CD14-positive monocyte (primary cell): ENCODE measurements around the gene SLC2A3. TPM values are rescaled to one million over a fixed set of nuclear protein-coding genes. Genes with fewer than 3 reads are reported as not detected.
"Not testable (repeated sequence)": the region's sequence is repeated elsewhere in the genome, so short reads cannot be mapped to it uniquely, and the experiment has no call there.

ENCODE experiments used
- DNase-seq, 3 donors: peaks; one replicate each; pipeline ENCODE4 v3.0.0-alpha.2; 2011 to 2022
- H2AFZ ChIP-seq: 2 replicates; pipeline ENCODE4 v1.6.0; 2012; ENCODE audit warnings: mild to moderate bottlenecking, low read depth, low read length, inconsistent platforms; ENCODE audit not compliant: insufficient read depth, poor library complexity, severe bottlenecking
- H3K27ac ChIP-seq, 2 donors: 1 replicate in 1 of 2; 2 replicates in 1 of 2; pipeline ENCODE4 v1.5.1; 2012 to 2013; ENCODE audit warnings: low read length in 2 of 2, control low read depth in 1 of 2, inconsistent platforms in 1 of 2, low read depth in 1 of 2, mild to moderate bottlenecking in 1 of 2
- H3K27me3 ChIP-seq, 2 donors: one replicate each; pipeline versions ENCODE4 v1.6.0 to v1.6.1; 2011 to 2013; ENCODE audit warnings: low read length in 2 of 2; ENCODE audit not compliant: control insufficient read depth in 2 of 2, insufficient read depth in 2 of 2
- H3K36me3 ChIP-seq, 2 donors: replicated peaks in 1 of 2; 1 replicate in 1 of 2; 2 replicates in 1 of 2; pipeline versions ENCODE4 v1.5.1 to v1.6.1; 2012 to 2013; ENCODE audit warnings: low read length in 2 of 2, control low read depth in 1 of 2, inconsistent platforms in 1 of 2, mild to moderate bottlenecking in 1 of 2; ENCODE audit not compliant: insufficient read depth in 2 of 2, control insufficient read depth in 1 of 2
- H3K4me1 ChIP-seq, 2 donors: 1 replicate in 1 of 2; 2 replicates in 1 of 2; pipeline versions ENCODE4 v1.5.1 to v1.6.1; 2012 to 2013; ENCODE audit warnings: low read length in 2 of 2, control low read depth in 1 of 2, inconsistent platforms in 1 of 2, mild to moderate bottlenecking in 1 of 2, moderate library complexity in 1 of 2; ENCODE audit not compliant: insufficient read depth in 2 of 2, control insufficient read depth in 1 of 2
- H3K4me2 ChIP-seq: replicated peaks from 2 replicates; pipeline ENCODE3; 2012; ENCODE audit warnings: low read length, moderate library complexity, mild to moderate bottlenecking; ENCODE audit not compliant: poor library complexity, severe bottlenecking; ENCODE audit errors: extremely low read depth
- H3K4me3 ChIP-seq, 3 experiments: fragments of 200-600 bp in 1 of 3; sonication (generic) in 1 of 3; replicated peaks in 1 of 3; 1 replicate in 2 of 3; 2 replicates in 1 of 3; pipeline ENCODE4 v1.5.1; 2011 to 2013; ENCODE audit warnings: low read length in 3 of 3, mild to moderate bottlenecking in 3 of 3, control low read depth in 2 of 3, low read depth in 2 of 3, inconsistent platforms in 1 of 3, moderate library complexity in 1 of 3
- H3K79me2 ChIP-seq: 2 replicates; pipeline ENCODE4 v1.6.0; 2012; ENCODE audit warnings: mild to moderate bottlenecking, control low read depth, inconsistent platforms, low read length, moderate library complexity; ENCODE audit not compliant: insufficient read depth
- H3K9ac ChIP-seq: 2 replicates; pipeline ENCODE4 v1.6.0; 2017; ENCODE audit warnings: low read length, mild to moderate bottlenecking; ENCODE audit not compliant: insufficient read depth, poor library complexity, severe bottlenecking
- H3K9me3 ChIP-seq, 2 donors: replicated peaks in 1 of 2; 1 replicate in 1 of 2; 2 replicates in 1 of 2; pipeline versions ENCODE4 v1.5.1 to v1.6.1; 2012 to 2013; ENCODE audit warnings: low read length in 2 of 2, control low read depth in 1 of 2; ENCODE audit not compliant: control insufficient read depth in 1 of 2, insufficient read depth in 1 of 2
- H4K20me1 ChIP-seq: 2 replicates; pipeline ENCODE4 v1.6.0; 2012; ENCODE audit warnings: mild to moderate bottlenecking, low read length, control low read depth, moderate library complexity; ENCODE audit not compliant: insufficient read depth
- H3K27ac Mint-ChIP-seq, 7 donors: one replicate each; pipeline ENCODE4 v1.8.0; 2020; ENCODE audit warnings: mild to moderate bottlenecking in 7 of 7, mixed read lengths in 7 of 7, moderate library complexity in 6 of 7, inconsistent platforms in 2 of 7
- H3K27me3 Mint-ChIP-seq, 3 donors: one replicate each; pipeline ENCODE4 v1.8.0; 2021 to 2022; ENCODE audit warnings: low read depth in 3 of 3, mild to moderate bottlenecking in 3 of 3, mixed read lengths in 3 of 3, moderate library complexity in 3 of 3, inconsistent platforms in 1 of 3
- H3K36me3 Mint-ChIP-seq, 2 donors: one replicate each; pipeline ENCODE4 v1.8.0; 2020; ENCODE audit warnings: mixed read lengths in 2 of 2, inconsistent platforms in 1 of 2, mild to moderate bottlenecking in 1 of 2
- H3K4me1 Mint-ChIP-seq: one replicate; pipeline ENCODE4 v1.8.0; 2020; ENCODE audit warnings: mild to moderate bottlenecking, mixed read lengths
- H3K4me3 Mint-ChIP-seq, 2 donors: one replicate each; pipeline ENCODE4 v1.8.0; 2020; ENCODE audit warnings: mild to moderate bottlenecking in 2 of 2, mixed read lengths in 2 of 2, moderate library complexity in 1 of 2
- H3K9me3 Mint-ChIP-seq, 7 donors: one replicate each; pipeline ENCODE4 v1.8.0; 2020 to 2022; ENCODE audit warnings: mixed read lengths in 7 of 7, mild to moderate bottlenecking in 6 of 7, moderate library complexity in 6 of 7, inconsistent platforms in 2 of 7
- CTCF ChIP-seq: fragments of 200-600 bp; IDR thresholded peaks from one replicate; pipeline ENCODE4 v1.8.0; 2022; ENCODE audit warnings: antibody characterized with exemption, mild to moderate bottlenecking
- WGBS: methylation state at CpG from one replicate; pipeline ENCODE4 v1.1.5; 2013; ENCODE audit warnings: missing lambda C conversion rate; ENCODE audit not compliant: insufficient coverage; 5-methylcytosine and 5-hydroxymethylcytosine counted together
- intact Hi-C, 2 donors: fragments of 100-400 bp; cut with micrococcal nuclease; formaldehyde crosslinking; loops; one replicate each; pipeline versions ENCODE4 v1.15.0 to v1.15.1; 2023
- polyA plus RNA-seq, 3 donors: library from polyadenylated mRNA; depleted of rRNA in 1 of 3; unstranded in 2 of 3; stranded (reverse) in 1 of 3; fragments of 300-500 nt in 2 of 3; fragments of >200 nt in 1 of 3; fragmentation: Illumina TruSeq in 2 of 3; gene quantifications; 1 replicate in 2 of 3; 2 replicates in 1 of 3; pipeline ENCODE4 v1.2.3, GENCODE V29; 2012 to 2021

SLC2A3 gene
- polyA plus RNA-seq, 3 donors: 128 to 1,210 (median 179) TPM

- H3K27ac ChIP-seq: peak overlapping the region; percentile 24 to 31
- Mint-ChIP-seq H3K36me3 (peaks cover 0 to 2% of the 10 kb centered on the region in 2 donors), H3K27me3 (peaks cover 0 to 3% (median 2%) of the 10 kb centered on the region in 3 donors), H3K4me1 (peaks cover 46% of the 10 kb centered on the region), H3K9me3 (peaks cover 0 to 2% (median 0%) of the 10 kb centered on the region in 7 donors), H3K27ac (peak overlapping the region; percentile 65 to 94 (median 85)), H3K4me3 (peak overlapping the region in 1 of 2 donors; percentile 23)
- no peak overlapping the region for H2AFZ ChIP-seq
- WGBS: no CpG with 5 or more reads among the region's 14 CpGs
- H3K4me2 ChIP-seq: no peak overlapping the region
- H3K4me3 ChIP-seq: no peak overlapping the region
- no peaks in the 10 kb centered on the region for H4K20me1 ChIP-seq
- DNase-seq: peak; percentile 76 to 90 (median 79)
- H3K27me3 ChIP-seq: no peaks in the 10 kb centered on the region
- no peak overlapping the region for H3K9ac ChIP-seq
- intact Hi-C loops: no loop called here
- H3K4me1 ChIP-seq: peaks cover 39 to 58% of the 10 kb centered on the region in 2 donors
- peaks cover 5% of the 10 kb centered on the region for H3K79me2 ChIP-seq
- no peaks in the 10 kb centered on the region for H3K36me3 ChIP-seq
- H3K9me3 ChIP-seq: no peaks in the 10 kb centered on the region
- no peak for TF ChIP-seq CTCF
Observed at GRCh38 chr12:7966563-7966962, 30.6 kb upstream of the SLC2A3 start.

- not testable (repeated sequence) for H3K4me3 Mint-ChIP-seq, H2AFZ ChIP-seq, H3K4me3 ChIP-seq, H3K9me3 ChIP-seq, H4K20me1 ChIP-seq, H3K4me2 ChIP-seq, H3K36me3 ChIP-seq, H3K9ac ChIP-seq, H3K36me3 Mint-ChIP-seq, H3K27ac ChIP-seq, DNase-seq, H3K27me3 Mint-ChIP-seq, H3K9me3 Mint-ChIP-seq, H3K27me3 ChIP-seq
- Histone ChIP-seq H3K79me2 (peaks cover 10% of the 10 kb centered on the region), H3K4me1 (peaks cover 37 to 55% of the 10 kb centered on the region in 2 donors)
- 97% methylated on average over 5 of the region's 9 CpGs for WGBS
- intact Hi-C loops: loop anchor here in 1 of 2 donors (5.0 kb wide), 2 partner anchors 33 to 37 kb away; no protein-coding TSS in a partner anchor
- Mint-ChIP-seq H3K27ac (peak overlapping the region in 2 of 7 donors; percentile 1 to 46), H3K4me1 (peaks cover 43% of the 10 kb centered on the region)
Observed at GRCh38 chr12:7964669-7965068, 28.7 kb upstream of the SLC2A3 start.
